Body of pancreas (tissue), 4 donors: ENCODE results near the gene COL4A2. TPM values are rescaled to one million over a fixed set of nuclear protein-coding genes. Genes with fewer than 3 reads are reported as not detected.

ENCODE experiments used
- ATAC-seq: fragments of 150-250 bp; one replicate; pipeline ENCODE4 v1.9.1; 2016
- DNase-seq, 4 donors: peaks; one replicate each; pipeline ENCODE4 v3.0.0-alpha.2; 2019
- H3K27ac ChIP-seq, 4 donors: fragments of 200-600 bp; sonication (generic); 1 replicate in 3 of 4; 2 replicates in 1 of 4; pipeline versions ENCODE4 v1.5.1 to v1.6.1; 2016 to 2019; ENCODE audit warnings: mild to moderate bottlenecking in 1 of 4, mixed read lengths in 1 of 4, moderate library complexity in 1 of 4
- H3K27me3 ChIP-seq, 2 donors: fragments of 200-600 bp; sonication (generic); one replicate each; pipeline ENCODE4 v1.6.0; 2016; ENCODE audit warnings: mild to moderate bottlenecking in 1 of 2
- H3K36me3 ChIP-seq, 2 donors: fragments of 200-600 bp; sonication (generic); replicated peaks in 1 of 2; 2 replicates each; pipeline ENCODE4 v1.5.1; 2016; ENCODE audit warnings: low read depth in 2 of 2; ENCODE audit not compliant: insufficient read depth in 1 of 2
- H3K4me1 ChIP-seq: fragments of 200-600 bp; sonication (generic); one replicate; pipeline ENCODE4 v1.6.0; 2016
- H3K4me3 ChIP-seq, 2 donors: fragments of 200-600 bp; sonication (generic); 1 replicate in 1 of 2; 2 replicates in 1 of 2; pipeline ENCODE4 v1.5.1; 2016 to 2019
- H3K9me3 ChIP-seq, 3 donors: fragments of 200-600 bp; sonication (generic); 1 replicate in 2 of 3; 2 replicates in 1 of 3; pipeline ENCODE4 v1.5.1; 2016
- POLR2A ChIP-seq, 3 donors: fragments of 450-650 bp; IDR thresholded peaks; one replicate each; pipeline ENCODE4 v1.6.1; 2016; ENCODE audit warnings: antibody characterized with exemption in 3 of 3, mild to moderate bottlenecking in 2 of 3
- WGBS, 2 donors: methylation state at CpG; one replicate each; pipeline ENCODE4 v1.1.5; 2017; 5-methylcytosine and 5-hydroxymethylcytosine counted together
- intact Hi-C: fragments of 100-400 bp; cut with DNase I; formaldehyde crosslinking; loops from one replicate; pipeline ENCODE4 v1.15.1; 2023
- total RNA-seq, 2 donors: library from RNA; depleted of rRNA; stranded (reverse); fragments of >200 nt; gene quantifications; one replicate each; pipeline ENCODE4 v1.1.0, GENCODE V29; 2016
- TF ChIP-seq, protein P1 (sequence below), 7 experiments: fragments of 450-650 bp in 4 of 7; fragments of 200-600 bp in 3 of 7; sonication (generic) in 3 of 7; IDR thresholded peaks; one replicate each; pipeline ENCODE4 v1.5.1; 2016 to 2019; ENCODE audit warnings: antibody characterized with exemption in 7 of 7

The COL4A2 gene
- total RNA-seq, 2 donors from 2014 or later, result 69.3 to 230 TPM

DNA sequence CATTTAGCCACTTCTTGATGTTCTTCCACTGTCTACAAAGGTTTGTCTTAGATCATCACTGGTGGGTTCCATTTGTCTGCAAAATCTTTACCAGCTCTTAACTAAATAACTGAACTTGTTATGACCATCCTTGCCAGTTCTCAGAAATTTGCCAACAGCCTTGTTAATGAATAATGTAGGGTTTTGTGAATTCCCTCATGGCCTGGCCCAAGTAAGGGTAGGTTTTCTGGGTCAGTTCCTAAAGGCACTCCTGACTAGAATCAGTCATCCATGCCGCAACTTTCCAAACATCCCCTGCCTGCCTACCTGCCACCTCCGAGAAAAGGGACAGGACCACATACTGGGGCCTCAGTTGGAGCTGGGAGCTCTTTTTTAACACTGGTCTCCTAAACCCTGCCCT, 4.1 kb upstream of the COL4A2 start:
- WGBS, 2 donors, result 27 to 45% methylated on average over 2 of the region's 2 CpGs
- Histone ChIP-seq H3K27me3 (peaks cover 0 to 6% of the 10 kb centered on the region in 2 donors), H3K4me1 (peaks cover 42% of the 10 kb centered on the region), H3K36me3 (no peaks in the 10 kb centered on the region), H3K9me3 (no peaks in the 10 kb centered on the region), H3K27ac (peak overlapping the region in 3 of 4 donors; percentile 43 to 68 (median 59)), H3K4me3 (no peak overlapping the region)
- no peak for DNase-seq
- intact Hi-C loops, result no loop called here
- TF ChIP-seq, protein P1, sequence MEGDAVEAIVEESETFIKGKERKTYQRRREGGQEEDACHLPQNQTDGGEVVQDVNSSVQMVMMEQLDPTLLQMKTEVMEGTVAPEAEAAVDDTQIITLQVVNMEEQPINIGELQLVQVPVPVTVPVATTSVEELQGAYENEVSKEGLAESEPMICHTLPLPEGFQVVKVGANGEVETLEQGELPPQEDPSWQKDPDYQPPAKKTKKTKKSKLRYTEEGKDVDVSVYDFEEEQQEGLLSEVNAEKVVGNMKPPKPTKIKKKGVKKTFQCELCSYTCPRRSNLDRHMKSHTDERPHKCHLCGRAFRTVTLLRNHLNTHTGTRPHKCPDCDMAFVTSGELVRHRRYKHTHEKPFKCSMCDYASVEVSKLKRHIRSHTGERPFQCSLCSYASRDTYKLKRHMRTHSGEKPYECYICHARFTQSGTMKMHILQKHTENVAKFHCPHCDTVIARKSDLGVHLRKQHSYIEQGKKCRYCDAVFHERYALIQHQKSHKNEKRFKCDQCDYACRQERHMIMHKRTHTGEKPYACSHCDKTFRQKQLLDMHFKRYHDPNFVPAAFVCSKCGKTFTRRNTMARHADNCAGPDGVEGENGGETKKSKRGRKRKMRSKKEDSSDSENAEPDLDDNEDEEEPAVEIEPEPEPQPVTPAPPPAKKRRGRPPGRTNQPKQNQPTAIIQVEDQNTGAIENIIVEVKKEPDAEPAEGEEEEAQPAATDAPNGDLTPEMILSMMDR (IDR thresholded peaks at IDR 0.05), result no peak
- no peak for TF ChIP-seq POLR2A (IDR thresholded peaks at IDR 0.05)
- no peak for ATAC-seq

DNA sequence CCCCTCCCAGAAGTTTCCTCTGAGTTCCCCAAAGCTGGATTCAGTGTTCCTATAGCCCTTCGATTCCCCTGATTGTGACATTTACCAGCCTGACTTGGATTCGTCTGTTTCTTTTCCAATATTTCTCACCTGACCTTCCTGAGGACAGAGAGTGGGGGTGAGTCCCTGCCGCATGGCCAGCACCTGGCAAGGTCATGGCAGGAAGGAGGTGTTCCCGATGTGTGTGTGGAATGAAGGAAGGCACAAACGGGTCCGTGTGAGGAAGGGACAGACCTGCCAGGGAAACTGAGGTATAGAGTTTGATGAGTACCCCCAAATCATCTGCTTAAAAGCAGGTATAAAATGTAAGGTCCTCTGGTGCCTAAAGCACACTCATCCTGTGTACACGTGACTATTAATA, 3.4 kb upstream of the COL4A2 start:
- Histone ChIP-seq H3K27ac (peak overlapping the region in 3 of 4 donors; percentile 43 to 68 (median 59)), H3K36me3 (no peaks in the 10 kb centered on the region), H3K4me1 (peaks cover 48% of the 10 kb centered on the region), H3K9me3 (no peaks in the 10 kb centered on the region), H3K27me3 (peaks cover 0 to 6% of the 10 kb centered on the region in 2 donors), H3K4me3 (no peak overlapping the region)
- WGBS, 2 donors, result 24 to 32% methylated on average over 7 of the region's 7 CpGs
- DNase-seq, result no peak
- TF ChIP-seq, protein P1 (IDR thresholded peaks at IDR 0.05), result no peak
- TF ChIP-seq POLR2A (IDR thresholded peaks at IDR 0.05), result no peak
- intact Hi-C loops, result no loop called here
- no peak for ATAC-seq

DNA sequence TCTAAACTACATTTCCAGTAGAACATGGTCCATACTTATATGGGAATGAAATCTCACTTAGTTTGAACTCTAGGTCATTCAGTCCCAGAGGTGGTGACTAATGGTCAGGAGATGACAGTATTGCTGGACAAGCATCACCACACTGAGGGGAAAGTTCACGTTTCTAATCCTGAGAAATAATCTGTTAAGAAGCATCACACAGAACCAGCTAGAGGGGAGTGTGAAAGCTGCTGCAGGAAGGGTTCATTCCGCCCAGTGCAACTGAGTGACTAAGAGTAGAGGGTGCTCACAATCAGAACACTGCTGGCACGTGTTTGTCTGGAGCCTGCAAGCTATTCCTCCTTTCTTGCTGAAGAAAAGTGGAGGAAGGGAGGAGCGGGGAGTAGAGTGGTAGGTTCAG, 2.8 kb upstream of the COL4A2 start:
- H3K27ac ChIP-seq, result peak overlapping the region in 3 of 4 donors; percentile 10 to 68 (median 59)
- H3K9me3 ChIP-seq, result no peaks in the 10 kb centered on the region
- peaks cover 0 to 6% of the 10 kb centered on the region in 2 donors for H3K27me3 ChIP-seq
- H3K36me3 ChIP-seq, result no peaks in the 10 kb centered on the region
- H3K4me1 ChIP-seq, result peaks cover 54% of the 10 kb centered on the region
- intact Hi-C loops, result no loop called here
- WGBS, 2 donors, result 26% methylated on average over 4 of the region's 4 CpGs
- TF ChIP-seq, protein P1 (IDR thresholded peaks at IDR 0.05), result no peak
- no peak for TF ChIP-seq POLR2A (IDR thresholded peaks at IDR 0.05)
- DNase-seq (no peak), ATAC-seq (no peak)
- no peak overlapping the region for H3K4me3 ChIP-seq

DNA sequence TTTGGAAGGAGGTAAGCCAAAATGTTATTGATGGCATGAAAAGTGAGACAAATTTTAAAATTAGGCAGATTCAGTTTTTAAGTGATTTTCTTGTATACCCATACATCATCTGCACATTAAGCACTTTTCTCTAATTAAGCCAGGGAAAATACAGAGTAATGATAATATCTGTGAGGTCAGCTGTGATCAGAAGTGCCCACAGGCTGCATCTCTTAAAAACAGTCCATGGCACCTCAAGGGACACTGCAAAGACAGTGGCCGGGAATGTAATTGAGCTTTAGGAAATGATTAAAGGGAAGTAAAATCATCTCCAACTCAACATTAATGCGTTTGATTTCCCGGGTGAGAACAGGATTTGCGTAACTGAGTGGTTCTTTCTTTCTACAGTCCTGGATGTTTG, 2.1 kb upstream of the COL4A2 start:
- Histone ChIP-seq H3K27me3 (peaks cover 0 to 6% of the 10 kb centered on the region in 2 donors), H3K27ac (peak overlapping the region in 2 of 4 donors; percentile 26 to 77), H3K4me1 (peaks cover 62% of the 10 kb centered on the region), H3K36me3 (no peaks in the 10 kb centered on the region), H3K9me3 (no peaks in the 10 kb centered on the region), H3K4me3 (no peak overlapping the region)
- WGBS, 2 donors, result 9 to 10% methylated on average over 4 of the region's 4 CpGs
- intact Hi-C loops, result no loop called here
- ATAC-seq (no peak), DNase-seq (no peak)
- TF ChIP-seq POLR2A (IDR thresholded peaks at IDR 0.05), result no peak
- TF ChIP-seq, protein P1 (IDR thresholded peaks at IDR 0.05), result no peak

DNA sequence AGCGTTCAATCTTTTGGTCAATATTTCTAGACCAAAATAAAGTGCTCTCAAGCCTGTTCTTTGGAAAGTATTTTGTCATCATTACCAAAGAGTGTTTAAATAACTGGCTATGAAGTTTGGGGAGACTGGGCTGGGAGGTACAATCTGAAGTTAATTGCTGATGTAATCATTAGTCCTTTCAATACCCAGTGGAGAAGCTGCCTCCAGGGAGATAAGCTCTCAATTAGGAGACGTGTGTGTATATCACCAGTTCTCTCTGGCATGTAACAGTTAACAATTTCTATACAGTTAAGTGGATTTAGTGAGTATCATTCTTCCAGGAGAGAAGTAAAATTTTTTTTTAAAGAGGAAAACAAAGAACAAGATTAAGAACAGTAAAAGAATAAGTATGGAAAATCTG, 1.5 kb upstream of the COL4A2 start:
- no peak for DNase-seq
- no peak overlapping the region for H3K4me3 ChIP-seq
- 11 to 18% methylated on average over 2 of the region's 2 CpGs for WGBS, 2 donors
- no peaks in the 10 kb centered on the region for H3K9me3 ChIP-seq
- H3K36me3 ChIP-seq, result no peaks in the 10 kb centered on the region
- TF ChIP-seq, protein P1 (IDR thresholded peaks at IDR 0.05), result no peak
- no peak for TF ChIP-seq POLR2A (IDR thresholded peaks at IDR 0.05)
- peaks cover 0 to 6% of the 10 kb centered on the region in 2 donors for H3K27me3 ChIP-seq
- intact Hi-C loops, result no loop called here
- H3K4me1 ChIP-seq, result peaks cover 67% of the 10 kb centered on the region
- no peak for ATAC-seq
- peak overlapping the region in 3 of 4 donors; percentile 77 to 82 (median 77) for H3K27ac ChIP-seq
